Caco-2 (cell line): ENCODE data around the gene SBNO1. TPM values are rescaled to one million over a fixed set of nuclear protein-coding genes. Genes with fewer than 3 reads are reported as not detected.
"Not testable (repeated sequence)": the region's sequence is repeated elsewhere in the genome, so short reads cannot be mapped to it uniquely, and the experiment has no call there.

Source experiments
- BruUV-seq: library from RNA; stranded (reverse); fragments of 400-500 nt; replicated peaks from 2 replicates; lab custom pipeline; 2021; lab: Mats Ljungman, UMichigan
- CTCF ChIA-PET: fragments of 300-600 bp; sonication (Branson Sonifier 250); formaldehyde crosslinking; loops from one replicate; lab custom pipeline; 2022; ENCODE audit warnings: antibody characterized with exemption; lab: Charles Lee
- POLR2A ChIA-PET: fragments of 300-600 bp; sonication (Branson Sonifier 250); formaldehyde crosslinking; loops from one replicate; lab custom pipeline; 2022; ENCODE audit warnings: antibody characterized with exemption; lab: Charles Lee
- DNase-seq, 2 experiments: peaks; one replicate each; pipeline versions ENCODE4 v3.0.0 to v3.0.0-alpha.2; 2020 to 2022
- H3K27me3 ChIP-seq: replicated peaks from 2 replicates; pipeline ENCODE4 v1.6.0; 2011; ENCODE audit warnings: low read length; ENCODE audit not compliant: control insufficient read depth, insufficient read depth
- H3K36me3 ChIP-seq: 2 replicates; pipeline ENCODE4 v1.5.1; 2011; ENCODE audit warnings: low read length; ENCODE audit not compliant: control insufficient read depth, insufficient read depth
- H3K4me1 ChIP-seq: fragments of 250-450 bp; sonication (Bioruptor Pico); 2 replicates; pipeline ENCODE4 v1.5.1; 2020; ENCODE audit warnings: mild to moderate bottlenecking
- H3K4me3 ChIP-seq: 2 replicates; pipeline ENCODE4 v1.5.1; 2011; ENCODE audit warnings: low read depth, mild to moderate bottlenecking, control low read depth, low read length
- H3K9me3 ChIP-seq: fragments of 250-450 bp; sonication (Bioruptor Pico); 2 replicates; pipeline ENCODE4 v1.5.1; 2020; ENCODE audit warnings: mild to moderate bottlenecking, moderate library complexity
- H3K27ac Mint-ChIP-seq: one replicate; pipeline ENCODE4 v1.8.0; 2022; ENCODE audit warnings: mixed read lengths; ENCODE audit not compliant: unreplicated experiment
- H3K27me3 Mint-ChIP-seq: one replicate; pipeline ENCODE4 v1.8.0; 2022; ENCODE audit warnings: mixed read lengths; ENCODE audit not compliant: insufficient read depth, unreplicated experiment
- H3K36me3 Mint-ChIP-seq: one replicate; pipeline ENCODE4 v1.8.0; 2022; ENCODE audit warnings: mild to moderate bottlenecking, mixed read lengths; ENCODE audit not compliant: insufficient read depth, unreplicated experiment
- H3K4me1 Mint-ChIP-seq: one replicate; pipeline ENCODE4 v1.8.0; 2022; ENCODE audit warnings: low read depth, mixed read lengths; ENCODE audit not compliant: unreplicated experiment
- H3K4me3 Mint-ChIP-seq: one replicate; pipeline ENCODE4 v1.8.0; 2022; ENCODE audit warnings: mild to moderate bottlenecking, moderate library complexity, mixed read lengths; ENCODE audit not compliant: unreplicated experiment
- H3K9me3 Mint-ChIP-seq: one replicate; pipeline ENCODE4 v1.8.0; 2022; ENCODE audit warnings: mixed read lengths; ENCODE audit not compliant: unreplicated experiment
- intact Hi-C: fragments of 100-400 bp; cut with micrococcal nuclease; formaldehyde crosslinking; loops from one replicate; pipeline ENCODE4 v1.10.0; 2022; ENCODE audit not compliant: unreplicated experiment
- total RNA-seq: library from RNA; stranded (reverse); gene quantifications from 2 replicates; pipeline ENCODE4 v1.2.3, GENCODE V29; 2022
- TF ChIP-seq, protein P1 (sequence below), 2 experiments: fragments of 200-600 bp in 1 of 2; IDR thresholded peaks; 1 replicate in 1 of 2; 2 replicates in 1 of 2; pipeline versions ENCODE4 v1.5.1 to v1.8.0; 2011 to 2022; ENCODE audit warnings: antibody characterized with exemption in 1 of 2, control low read depth in 1 of 2, inconsistent platforms in 1 of 2, low read depth in 1 of 2, low read length in 1 of 2, mild to moderate bottlenecking in 1 of 2, moderate library complexity in 1 of 2; ENCODE audit not compliant: insufficient read depth in 1 of 2, severe bottlenecking in 1 of 2, unreplicated experiment in 1 of 2

The SBNO1 gene
- total RNA-seq, 1 experiment from 2014 or later = 53.8 TPM

DNA sequence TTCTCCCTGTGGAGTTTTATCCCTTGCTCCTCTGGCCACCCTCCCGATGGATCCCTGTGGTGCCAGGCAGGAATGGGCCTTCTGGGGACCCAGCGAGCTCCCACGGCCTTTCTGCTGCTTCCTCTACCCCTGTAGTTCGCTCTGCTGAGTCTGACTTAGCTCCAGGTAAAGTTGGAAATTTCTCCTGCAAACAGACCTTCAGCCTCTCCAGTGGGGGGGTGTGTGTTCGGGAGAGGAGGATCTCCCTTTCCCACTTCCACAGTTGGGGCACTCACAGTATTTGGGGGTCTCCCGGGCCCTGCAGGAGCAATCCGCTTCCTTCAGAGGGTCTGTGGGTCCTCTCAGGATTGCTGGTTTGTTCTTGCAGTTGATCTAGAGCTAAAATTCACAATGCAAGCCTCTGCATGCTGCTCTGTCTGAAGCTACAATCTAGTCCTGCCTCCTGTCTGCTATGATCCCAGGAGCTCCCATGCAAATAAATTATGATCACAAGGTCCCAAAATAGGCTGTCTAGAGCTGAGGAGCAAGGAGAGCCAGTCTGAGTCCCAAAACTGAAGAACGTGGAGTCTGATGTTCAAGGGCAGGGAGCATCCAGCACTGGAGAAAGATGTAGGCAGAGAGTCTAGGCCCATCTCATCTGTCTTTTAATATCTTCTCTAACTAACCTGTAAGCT is 113.1 kb downstream of the SBNO1 start:
- ChIA-PET CTCF (interaction anchor here (0.5 to 0.8 kb wide), 2 partner anchors 9 to 14 kb away, joined by 3 to 5 read pairs; no protein-coding TSS in a partner anchor), POLR2A (interaction anchor here (1.1 to 2.2 kb wide), 2 partner anchors 13 to 19 kb away, joined by 3 to 31 read pairs; partner anchors contain the start of genes MPHOSPH9 and MTRFR)
- H3K4me3 ChIP-seq = no peak overlapping the region
- H3K36me3 Mint-ChIP-seq = peaks cover 67% of the 10 kb centered on the region
- H3K9me3 ChIP-seq = no peaks in the 10 kb centered on the region
- peaks cover 25% of the 10 kb centered on the region for H3K4me1 ChIP-seq
- H3K36me3 ChIP-seq = peaks cover 6% of the 10 kb centered on the region
- H3K27ac Mint-ChIP-seq = peak overlapping the region; percentile 99
- BruUV-seq = TSS peak; percentile 87
- peaks cover 20% of the 10 kb centered on the region for H3K4me1 Mint-ChIP-seq
- intact Hi-C loops = no loop called here
- H3K4me3 Mint-ChIP-seq = peak overlapping the region; percentile 50
- no peak for DNase-seq
- no peaks in the 10 kb centered on the region for H3K27me3 Mint-ChIP-seq
- TF ChIP-seq, protein P1, sequence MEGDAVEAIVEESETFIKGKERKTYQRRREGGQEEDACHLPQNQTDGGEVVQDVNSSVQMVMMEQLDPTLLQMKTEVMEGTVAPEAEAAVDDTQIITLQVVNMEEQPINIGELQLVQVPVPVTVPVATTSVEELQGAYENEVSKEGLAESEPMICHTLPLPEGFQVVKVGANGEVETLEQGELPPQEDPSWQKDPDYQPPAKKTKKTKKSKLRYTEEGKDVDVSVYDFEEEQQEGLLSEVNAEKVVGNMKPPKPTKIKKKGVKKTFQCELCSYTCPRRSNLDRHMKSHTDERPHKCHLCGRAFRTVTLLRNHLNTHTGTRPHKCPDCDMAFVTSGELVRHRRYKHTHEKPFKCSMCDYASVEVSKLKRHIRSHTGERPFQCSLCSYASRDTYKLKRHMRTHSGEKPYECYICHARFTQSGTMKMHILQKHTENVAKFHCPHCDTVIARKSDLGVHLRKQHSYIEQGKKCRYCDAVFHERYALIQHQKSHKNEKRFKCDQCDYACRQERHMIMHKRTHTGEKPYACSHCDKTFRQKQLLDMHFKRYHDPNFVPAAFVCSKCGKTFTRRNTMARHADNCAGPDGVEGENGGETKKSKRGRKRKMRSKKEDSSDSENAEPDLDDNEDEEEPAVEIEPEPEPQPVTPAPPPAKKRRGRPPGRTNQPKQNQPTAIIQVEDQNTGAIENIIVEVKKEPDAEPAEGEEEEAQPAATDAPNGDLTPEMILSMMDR (IDR thresholded peaks at IDR 0.05; ENCODE audit: insufficient read depth in 1 of 2, low read depth in 1 of 2, low read length in 1 of 2, severe bottlenecking in 1 of 2, unreplicated experiment in 1 of 2) = no peak
- H3K9me3 Mint-ChIP-seq = no peaks in the 10 kb centered on the region
- H3K27me3 ChIP-seq = no peaks in the 10 kb centered on the region

DNA sequence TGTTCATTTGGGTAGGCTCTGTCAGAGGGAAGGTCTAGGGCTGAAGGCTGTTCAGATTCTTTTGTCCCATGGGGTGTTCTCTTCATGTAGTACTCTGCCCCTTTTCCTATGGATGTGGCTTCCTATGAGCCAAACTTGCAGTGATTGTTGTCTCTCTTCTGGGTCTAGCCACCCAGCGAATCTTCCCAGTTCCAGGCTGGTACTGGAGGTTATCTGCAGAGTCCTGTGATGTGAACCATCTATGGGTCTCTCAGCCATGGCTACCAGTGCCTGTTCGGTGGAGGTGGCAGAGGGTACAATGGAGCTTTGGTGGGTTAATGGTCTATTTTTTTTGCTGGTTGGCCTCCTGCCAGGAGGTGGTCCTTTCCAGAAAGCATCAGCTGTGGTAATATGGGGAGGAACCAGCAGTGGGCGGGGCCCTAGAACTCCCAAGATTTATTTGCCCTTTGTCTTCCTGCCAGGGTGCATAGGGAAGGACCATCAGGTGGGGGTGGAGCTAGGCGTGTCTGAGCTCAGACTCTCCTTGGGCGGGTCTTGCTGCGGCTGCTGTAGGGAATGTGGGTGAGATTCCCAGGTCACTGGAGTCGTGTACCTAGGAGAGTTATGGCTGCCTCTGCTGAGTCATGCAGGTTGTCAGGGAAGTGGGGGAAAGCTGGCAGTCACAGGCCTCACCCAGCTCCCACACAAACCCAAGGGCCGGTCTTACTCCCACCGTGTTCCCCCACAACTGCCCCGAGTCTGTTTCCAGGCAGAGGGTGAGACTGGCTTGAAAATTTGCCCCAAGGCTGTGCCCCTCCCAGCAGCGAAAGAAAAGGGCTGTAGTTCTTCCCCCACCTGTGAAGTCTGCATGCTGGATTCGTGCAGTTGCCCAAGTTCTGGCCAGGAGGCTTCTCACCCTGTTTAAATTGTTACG is 113.9 kb downstream of the SBNO1 start:
- peak; percentile 87 to 97 for DNase-seq
- Histone ChIP-seq H3K9me3 (no peaks in the 10 kb centered on the region), H3K27me3 (no peaks in the 10 kb centered on the region), H3K36me3 (peaks cover 6% of the 10 kb centered on the region), H3K4me1 (peaks cover 25% of the 10 kb centered on the region), H3K4me3 (no peak overlapping the region)
- Mint-ChIP-seq H3K27ac (peak overlapping the region; percentile 99), H3K9me3 (no peaks in the 10 kb centered on the region), H3K4me1 (peaks cover 20% of the 10 kb centered on the region), H3K4me3 (peak overlapping the region; percentile 50), H3K36me3 (peaks cover 65% of the 10 kb centered on the region), H3K27me3 (no peaks in the 10 kb centered on the region)
- BruUV-seq = no TSS peak
- ChIA-PET POLR2A (interaction anchor here (1.1 to 2.2 kb wide), 3 partner anchors 13 to 18 kb away, joined by 3 to 31 read pairs (median 4); partner anchors contain the start of genes MPHOSPH9 and MTRFR), CTCF (interaction anchor here (0.6 to 1.3 kb wide), 3 partner anchors 9 to 208 kb away, joined by 3 to 10 read pairs (median 5); no protein-coding TSS in a partner anchor)
- intact Hi-C loops = loop anchor here (1.0 kb wide), 1 partner anchor 17 kb away; the partner anchor contains the start of genes MPHOSPH9 and MTRFR
- TF ChIP-seq, protein P1 (IDR thresholded peaks at IDR 0.05; ENCODE audit: insufficient read depth in 1 of 2, low read depth in 1 of 2, low read length in 1 of 2, severe bottlenecking in 1 of 2, unreplicated experiment in 1 of 2) = no peak

DNA sequence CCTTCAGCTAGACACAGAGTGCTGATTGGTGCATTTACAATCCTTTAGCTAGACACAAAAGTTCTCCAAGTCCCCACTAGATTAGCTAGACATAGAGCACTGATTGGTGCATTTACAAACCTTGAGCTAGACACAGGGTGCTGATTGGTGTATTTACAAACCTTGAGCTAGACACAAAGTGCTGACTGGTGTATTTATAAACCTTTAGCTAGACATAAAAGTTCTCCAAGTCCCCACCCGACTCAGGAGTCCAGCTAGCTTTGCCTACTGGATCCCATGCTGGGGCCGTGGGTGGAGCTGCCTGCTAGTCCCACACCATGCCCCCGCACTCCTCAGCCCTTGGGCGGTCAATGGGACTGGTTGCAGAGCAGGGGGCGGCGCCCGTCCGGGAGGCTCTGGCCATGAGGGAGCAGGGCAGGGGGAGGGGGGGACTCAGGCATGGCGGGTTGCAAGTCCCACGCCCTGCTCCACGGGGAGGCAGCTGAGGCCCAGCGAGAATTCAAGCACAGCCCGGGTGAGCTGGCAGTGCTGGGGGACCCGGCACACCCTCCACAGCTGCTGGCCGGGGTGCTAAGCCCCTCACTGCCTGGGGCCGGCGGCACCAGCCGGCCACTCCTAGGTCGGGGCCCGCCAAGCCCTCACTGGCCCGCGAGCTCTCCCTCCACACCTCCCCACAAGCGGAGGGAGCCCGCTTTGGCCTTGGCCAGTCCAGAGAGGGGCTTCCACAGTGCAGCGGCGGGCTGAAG is 115.5 kb downstream of the SBNO1 start:
- H3K27me3 ChIP-seq, H3K4me3 Mint-ChIP-seq, H3K4me3 ChIP-seq, H3K27me3 Mint-ChIP-seq, DNase-seq, H3K9me3 ChIP-seq, intact Hi-C loops, H3K27ac Mint-ChIP-seq, H3K9me3 Mint-ChIP-seq, BruUV-seq, H3K36me3 ChIP-seq: not testable (repeated sequence)
- H3K36me3 Mint-ChIP-seq = peaks cover 58% of the 10 kb centered on the region
- POLR2A ChIA-PET = interaction anchor here (1.8 kb wide), 1 partner anchor 16 kb away, joined by 4 read pairs; the partner anchor contains the start of genes MPHOSPH9 and MTRFR
- CTCF ChIA-PET = interaction anchor here (0.6 kb wide), 1 partner anchor 11 kb away, joined by 3 read pairs; no protein-coding TSS in a partner anchor
- H3K4me1 ChIP-seq = peaks cover 25% of the 10 kb centered on the region
- peaks cover 20% of the 10 kb centered on the region for H3K4me1 Mint-ChIP-seq

DNA sequence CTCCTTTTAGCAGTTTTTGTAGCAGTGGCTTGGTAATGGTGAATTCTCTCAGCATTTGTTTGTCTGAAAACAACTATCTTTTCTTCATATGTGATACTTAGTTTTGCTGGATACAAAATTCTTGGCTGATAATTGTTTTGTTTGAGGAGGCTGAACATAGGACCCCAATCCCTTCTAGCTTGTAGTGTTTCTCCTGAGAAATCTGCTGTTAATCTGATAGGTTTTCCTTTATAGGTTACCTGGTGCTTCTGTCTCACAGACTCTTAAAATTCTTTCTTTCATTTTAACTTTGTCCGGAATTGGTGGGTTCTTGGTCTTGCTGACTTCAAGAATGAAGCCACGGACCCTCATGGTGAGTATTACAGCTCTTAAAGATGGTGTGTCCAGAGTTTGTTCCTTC is 116.5 kb downstream of the SBNO1 start:
- POLR2A ChIA-PET, H3K27me3 ChIP-seq, DNase-seq, H3K4me3 ChIP-seq, H3K36me3 ChIP-seq, H3K9me3 Mint-ChIP-seq, BruUV-seq, intact Hi-C loops, H3K4me3 Mint-ChIP-seq, H3K27me3 Mint-ChIP-seq, H3K9me3 ChIP-seq, H3K27ac Mint-ChIP-seq: not testable (repeated sequence)
- Mint-ChIP-seq H3K4me1 (peaks cover 20% of the 10 kb centered on the region), H3K36me3 (peaks cover 49% of the 10 kb centered on the region)
- peaks cover 25% of the 10 kb centered on the region for H3K4me1 ChIP-seq
- CTCF ChIA-PET = interaction anchor here (0.6 kb wide), 1 partner anchor 17 kb away, joined by 5 read pairs; no protein-coding TSS in a partner anchor
